ENCODE results near the gene FAM227A. TPM values are rescaled to one million over a fixed set of nuclear protein-coding genes. Genes with fewer than 3 reads are reported as not detected.
"Not testable (repeated sequence)": the region's sequence is repeated elsewhere in the genome, so short reads cannot be mapped to it uniquely, and the experiment has no call there.

FAM227A gene
- total RNA-seq, 1 donor from 2014 or later, result 0.43 TPM

DNA sequence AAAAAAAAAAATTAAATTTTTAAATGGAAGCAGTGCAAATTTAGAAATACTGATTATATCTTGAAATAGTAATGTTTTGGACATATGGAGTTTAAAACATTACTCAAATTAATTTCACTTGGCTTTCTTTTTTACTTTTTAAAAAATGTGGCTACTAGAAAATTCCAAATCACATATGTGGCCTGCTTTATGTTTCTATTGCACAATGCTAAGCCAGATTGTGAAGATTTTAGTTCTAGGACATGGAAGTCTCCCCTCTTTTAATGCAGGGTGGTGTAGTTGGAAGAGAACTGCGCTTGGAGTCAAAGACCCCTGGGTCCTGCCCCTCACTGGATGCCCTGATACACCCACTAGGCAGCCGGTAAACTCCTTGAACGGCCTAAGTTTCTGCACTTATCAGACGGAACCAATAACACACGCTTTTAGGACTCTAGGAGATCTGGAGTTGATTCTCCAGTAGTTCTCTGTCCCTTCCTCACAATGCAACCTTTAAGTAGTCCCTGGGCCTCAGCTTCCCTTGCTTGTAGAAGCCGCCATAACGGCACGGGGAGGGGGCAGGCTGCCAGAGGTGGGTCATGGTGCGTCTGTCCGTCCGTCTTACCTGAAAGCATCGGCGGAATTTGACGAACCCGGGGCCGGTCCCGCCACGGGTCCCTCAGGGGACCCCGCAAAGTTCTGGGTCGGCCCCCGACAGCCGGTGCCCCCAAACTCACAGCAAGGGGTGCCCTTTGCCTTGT is 505 bp downstream of the FAM227A start:
- Histone ChIP-seq H3K4me3 (peak overlapping the region; percentile 82 to 88), H3K9me3 (no peaks in the 10 kb centered on the region), H3K36me3 (no peaks in the 10 kb centered on the region), H3K27ac (peak overlapping the region in 1 of 2 donors; percentile 68), H3K27me3 (no peaks in the 10 kb centered on the region), H3K4me1 (peaks cover 0 to 9% of the 10 kb centered on the region in 2 donors)
- TF ChIP-seq, protein P1, sequence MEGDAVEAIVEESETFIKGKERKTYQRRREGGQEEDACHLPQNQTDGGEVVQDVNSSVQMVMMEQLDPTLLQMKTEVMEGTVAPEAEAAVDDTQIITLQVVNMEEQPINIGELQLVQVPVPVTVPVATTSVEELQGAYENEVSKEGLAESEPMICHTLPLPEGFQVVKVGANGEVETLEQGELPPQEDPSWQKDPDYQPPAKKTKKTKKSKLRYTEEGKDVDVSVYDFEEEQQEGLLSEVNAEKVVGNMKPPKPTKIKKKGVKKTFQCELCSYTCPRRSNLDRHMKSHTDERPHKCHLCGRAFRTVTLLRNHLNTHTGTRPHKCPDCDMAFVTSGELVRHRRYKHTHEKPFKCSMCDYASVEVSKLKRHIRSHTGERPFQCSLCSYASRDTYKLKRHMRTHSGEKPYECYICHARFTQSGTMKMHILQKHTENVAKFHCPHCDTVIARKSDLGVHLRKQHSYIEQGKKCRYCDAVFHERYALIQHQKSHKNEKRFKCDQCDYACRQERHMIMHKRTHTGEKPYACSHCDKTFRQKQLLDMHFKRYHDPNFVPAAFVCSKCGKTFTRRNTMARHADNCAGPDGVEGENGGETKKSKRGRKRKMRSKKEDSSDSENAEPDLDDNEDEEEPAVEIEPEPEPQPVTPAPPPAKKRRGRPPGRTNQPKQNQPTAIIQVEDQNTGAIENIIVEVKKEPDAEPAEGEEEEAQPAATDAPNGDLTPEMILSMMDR (IDR thresholded peaks at IDR 0.05), result no peak
- DNase-seq (ENCODE audit: low spot score in 2 of 2), result no peak
- intact Hi-C loops (cut with DNase I), result no loop called here

DNA sequence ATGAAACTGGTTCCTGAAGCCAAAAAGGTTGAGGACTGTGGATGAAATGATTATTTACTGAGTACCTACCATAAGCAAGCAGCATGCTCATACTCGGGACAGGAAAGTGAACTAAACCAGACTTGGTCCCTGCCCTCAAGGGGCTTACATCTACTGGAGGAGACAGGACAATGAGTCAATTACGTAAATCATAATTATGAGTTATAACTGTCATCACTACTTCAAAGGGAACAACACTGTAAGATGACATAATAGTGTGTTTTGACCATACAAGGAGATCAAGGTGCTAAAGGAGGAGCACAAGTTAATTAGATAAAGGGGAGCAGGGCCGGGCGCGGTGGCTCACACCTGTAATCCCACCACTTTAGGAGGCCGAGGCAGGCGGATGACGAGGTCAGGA is 2.5 kb downstream of the FAM227A start:
- Histone ChIP-seq H3K27me3 (no peaks in the 10 kb centered on the region), H3K4me1 (peaks cover 0 to 9% of the 10 kb centered on the region in 2 donors), H3K9me3 (no peaks in the 10 kb centered on the region), H3K4me3 (no peak overlapping the region), H3K27ac (no peak overlapping the region), H3K36me3 (no peaks in the 10 kb centered on the region)
- TF ChIP-seq, protein P1 (IDR thresholded peaks at IDR 0.05), result no peak
- no peak for DNase-seq (ENCODE audit: low spot score in 2 of 2)
- intact Hi-C loops (cut with DNase I), result no loop called here

DNA sequence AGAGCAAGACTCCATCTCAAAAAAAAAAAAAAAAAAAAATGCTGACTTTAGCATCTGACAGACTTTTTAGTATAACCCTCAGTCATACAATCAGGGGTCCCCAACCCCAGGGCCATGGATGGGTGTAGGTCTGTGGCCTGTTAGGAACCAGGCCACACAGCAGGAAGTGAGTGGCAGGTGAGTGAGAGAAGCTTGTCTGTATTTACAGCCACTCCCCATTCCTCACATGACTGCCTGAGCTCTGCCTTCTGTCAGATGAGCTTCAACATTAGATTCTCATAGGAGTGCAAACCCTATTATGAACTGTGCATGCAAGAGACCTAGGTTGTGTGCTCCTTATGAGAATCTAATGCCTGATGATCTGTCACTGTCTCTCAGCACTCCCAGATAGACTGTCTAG is 3.3 kb downstream of the FAM227A start:
- Histone ChIP-seq H3K27ac (no peak overlapping the region), H3K4me1 (peaks cover 0 to 9% of the 10 kb centered on the region in 2 donors), H3K4me3 (no peak overlapping the region), H3K9me3 (no peaks in the 10 kb centered on the region), H3K27me3 (no peaks in the 10 kb centered on the region), H3K36me3 (no peaks in the 10 kb centered on the region)
- intact Hi-C loops (cut with DNase I), result no loop called here
- DNase-seq (ENCODE audit: low spot score in 2 of 2), result no peak
- TF ChIP-seq, protein P1 (IDR thresholded peaks at IDR 0.05), result no peak

DNA sequence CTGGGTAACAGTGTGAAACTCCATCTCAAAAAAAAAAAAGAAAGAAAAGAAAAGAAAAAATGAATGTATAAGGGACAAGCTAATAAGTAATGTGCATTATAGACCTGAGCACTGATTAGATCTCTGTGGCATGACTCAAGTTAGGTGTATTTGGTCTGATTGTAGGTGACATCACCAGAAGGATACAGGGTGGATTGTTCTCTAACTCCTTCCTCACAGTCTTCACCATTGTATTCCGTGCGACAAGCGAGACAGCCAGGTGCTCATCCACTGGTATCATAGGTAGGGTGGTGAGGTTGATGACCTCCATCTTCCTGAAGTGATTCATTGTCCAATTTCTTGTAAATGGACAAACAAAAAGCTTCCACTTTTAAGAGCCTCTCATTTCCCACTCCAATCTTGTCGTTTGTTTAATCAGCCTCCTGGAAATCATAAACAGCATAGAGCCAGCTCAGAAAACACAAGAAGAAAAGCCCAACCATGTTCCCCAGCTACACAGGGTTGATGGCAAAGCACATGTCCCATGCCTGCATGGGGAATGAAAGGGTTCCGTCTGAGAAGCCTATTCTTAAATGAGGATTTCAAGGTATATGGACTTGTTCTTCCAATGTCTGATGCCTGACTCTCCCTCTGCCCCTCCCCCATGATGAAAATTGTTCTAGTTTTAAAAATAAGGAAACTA is 6.2 kb downstream of the FAM227A start:
- no peaks in the 10 kb centered on the region for H3K9me3 ChIP-seq
- H3K27me3 ChIP-seq, result no peaks in the 10 kb centered on the region
- TF ChIP-seq, protein P1 (IDR thresholded peaks at IDR 0.05), result no peak
- H3K27ac ChIP-seq, result no peak overlapping the region
- no peak for DNase-seq (ENCODE audit: low spot score in 2 of 2)
- H3K36me3 ChIP-seq, result no peaks in the 10 kb centered on the region
- H3K4me3 ChIP-seq, result no peak overlapping the region
- H3K4me1 ChIP-seq, result no peaks in the 10 kb centered on the region
- intact Hi-C loops (cut with DNase I), result no loop called here

DNA sequence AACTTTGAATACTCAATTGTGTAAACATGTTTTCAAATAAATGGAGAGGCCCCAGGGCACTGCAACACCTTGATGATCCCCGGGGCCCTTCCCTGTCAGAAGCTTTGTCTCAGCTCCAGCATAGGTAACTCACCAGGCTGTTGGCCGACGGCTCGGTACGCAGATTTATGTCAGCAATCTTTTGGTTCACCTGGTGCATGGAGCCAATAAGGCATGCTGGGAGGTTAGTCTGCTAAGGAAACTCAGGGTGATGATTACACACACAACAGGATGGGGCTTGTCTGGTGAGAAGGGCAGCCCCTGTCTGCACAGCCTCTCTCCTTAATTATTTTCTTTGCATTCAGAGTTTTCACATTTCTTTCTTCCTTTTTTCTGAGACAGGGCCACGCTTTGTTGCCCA is 10.8 kb downstream of the FAM227A start:
- Histone ChIP-seq H3K4me1 (no peaks in the 10 kb centered on the region), H3K27ac (no peak overlapping the region), H3K36me3 (no peaks in the 10 kb centered on the region), H3K27me3 (no peaks in the 10 kb centered on the region), H3K4me3 (no peak overlapping the region), H3K9me3 (no peaks in the 10 kb centered on the region)
- DNase-seq (ENCODE audit: low spot score in 2 of 2), result no peak
- intact Hi-C loops (cut with DNase I), result no loop called here
- TF ChIP-seq, protein P1 (IDR thresholded peaks at IDR 0.05), result no peak

DNA sequence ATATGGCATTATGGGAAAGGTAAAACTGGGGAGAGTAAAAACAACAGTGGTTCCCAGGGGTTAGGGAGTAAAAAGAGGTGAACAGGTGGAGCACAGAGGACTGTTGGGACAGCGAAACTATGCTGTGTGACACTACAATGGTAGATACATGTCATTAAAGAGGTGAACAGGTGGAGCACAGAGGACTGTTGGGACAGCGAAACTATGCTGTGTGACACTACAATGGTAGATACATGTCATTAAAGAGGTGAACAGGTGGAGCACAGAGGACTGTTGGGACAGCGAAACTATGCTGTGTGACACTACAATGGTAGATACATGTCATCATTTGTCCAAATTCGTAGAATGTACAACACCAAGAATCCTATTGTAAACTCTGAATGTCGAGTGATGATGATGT is 11.9 kb downstream of the FAM227A start:
- intact Hi-C loops (cut with DNase I); H3K27ac ChIP-seq; H3K4me1 ChIP-seq; H3K4me3 ChIP-seq; H3K27me3 ChIP-seq; H3K9me3 ChIP-seq; H3K36me3 ChIP-seq; DNase-seq (ENCODE audit: low spot score in 2 of 2): not testable (repeated sequence)

Data from ascending aorta (tissue), 2 donors.